GM12801 (cell line): ENCODE measurements around the gene ADCY7.

Experiments used
- CTCF ChIP-seq: IDR thresholded peaks from one replicate; pipeline ENCODE4 v1.5.1; 2011; ENCODE audit warnings: control low read depth; ENCODE audit not compliant: insufficient read length; ENCODE audit errors: extremely low read depth

Gene ADCY7

GRCh38 chr16:50252874-50253513 lies 13.4 kb upstream of the ADCY7 start:
- TF ChIP-seq CTCF = no peak

- TF ChIP-seq CTCF = no peak
Observed at GRCh38 chr16:50253514-50253910, 12.8 kb upstream of the ADCY7 start.

GRCh38 chr16:50254072-50254471 lies 12.3 kb upstream of the ADCY7 start:
- no peak for TF ChIP-seq CTCF

- TF ChIP-seq CTCF = no peak
Observed at GRCh38 chr16:50255538-50255937, 10.8 kb upstream of the ADCY7 start.

GRCh38 chr16:50256604-50257003 lies 9.7 kb upstream of the ADCY7 start:
- TF ChIP-seq CTCF = no peak

- TF ChIP-seq CTCF = no peak
Observed at GRCh38 chr16:50257876-50258275, 8.5 kb upstream of the ADCY7 start.

- TF ChIP-seq CTCF = no peak
Observed at GRCh38 chr16:50259334-50260205, 6.8 kb upstream of the ADCY7 start.
